HG03432 (cell line): ENCODE results near the gene ALAS1.
A peak's percentile ranks its signal among the peaks of the same experiment; 100 is the strongest.

Experiments
- ATAC-seq: cut with Tn5 transposase; IDR thresholded peaks from one replicate; pipeline ENCODE4 v1.9.1; 2021; ENCODE audit warnings: mild to moderate bottlenecking, moderate library complexity; ENCODE audit not compliant: unreplicated experiment

ALAS1 gene

GRCh38 chr3:52220380-52221026 is 22.5 kb downstream of the ALAS1 start:
- no peak for ATAC-seq

GRCh38 chr3:52221141-52221562 is 23.2 kb downstream of the ALAS1 start:
- no peak for ATAC-seq

- no peak for ATAC-seq
These were observed 23.8 kb downstream of the ALAS1 start for GRCh38 chr3:52221563-52222318.

- no peak for ATAC-seq
These were observed 24.6 kb downstream of the ALAS1 start for GRCh38 chr3:52222319-52223221.

- no peak for ATAC-seq
These were observed 25.8 kb downstream of the ALAS1 start for GRCh38 chr3:52223449-52224408.

GRCh38 chr3:52225452-52226228 is 27.7 kb downstream of the ALAS1 start, which contains the start of gene TLR9:
TLR9 (minus strand) TSS chr3:52225645; CDS start chr3:52225529, 116 bp downstream.
- peak; percentile 75 for ATAC-seq

- ATAC-seq = peak; percentile 11
These were observed 28.4 kb downstream of the ALAS1 start for GRCh38 chr3:52226229-52226817.

GRCh38 chr3:52227117-52227516 is 29.2 kb downstream of the ALAS1 start:
- no peak for ATAC-seq

- no peak for ATAC-seq
These were observed 29.8 kb downstream of the ALAS1 start for GRCh38 chr3:52227766-52228165.

- ATAC-seq = no peak
These were observed 30.3 kb downstream of the ALAS1 start for GRCh38 chr3:52228266-52228665.

GRCh38 chr3:52228751-52229291 is 30.9 kb downstream of the ALAS1 start:
- no peak for ATAC-seq

GRCh38 chr3:52229656-52230055 is 31.7 kb downstream of the ALAS1 start:
- no peak for ATAC-seq

- no peak for ATAC-seq
These were observed 32.5 kb downstream of the ALAS1 start for GRCh38 chr3:52230461-52230860.

GRCh38 chr3:52230889-52231499 is 33.0 kb downstream of the ALAS1 start:
- no peak for ATAC-seq

- ATAC-seq = peak; percentile 48
These were observed 33.7 kb downstream of the ALAS1 start for GRCh38 chr3:52231502-52232278.

GRCh38 chr3:52232279-52233107 is 34.5 kb downstream of the ALAS1 start:
- no peak for ATAC-seq
